ENCODE results near the gene ARL6IP4. TPM values are rescaled to one million over a fixed set of nuclear protein-coding genes. Genes with fewer than 3 reads are reported as not detected.

Gene ARL6IP4
- total RNA-seq, 1 experiment from 2014 or later: 133 TPM

DNA sequence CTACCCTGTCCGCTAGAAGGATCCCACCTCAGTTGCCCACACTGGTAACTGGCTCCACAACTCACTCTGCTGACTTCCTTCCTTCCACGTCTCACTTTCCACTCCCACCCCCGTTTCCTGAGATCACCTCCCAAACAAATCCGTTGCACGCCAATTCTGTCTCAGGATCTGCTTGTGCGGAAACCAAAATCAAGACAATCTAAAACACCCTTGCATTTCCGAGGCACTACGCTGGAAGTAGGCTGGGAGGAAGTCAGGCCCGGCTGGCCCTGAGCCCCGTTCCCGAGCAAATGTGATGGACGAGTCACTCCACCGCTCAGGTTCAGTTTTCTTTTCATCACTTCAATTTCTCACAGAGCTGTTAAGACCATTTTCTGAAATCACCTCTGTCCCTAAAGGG is 37.3 kb upstream of the ARL6IP4 start (continued):
- TF ChIP-seq, protein P1, sequence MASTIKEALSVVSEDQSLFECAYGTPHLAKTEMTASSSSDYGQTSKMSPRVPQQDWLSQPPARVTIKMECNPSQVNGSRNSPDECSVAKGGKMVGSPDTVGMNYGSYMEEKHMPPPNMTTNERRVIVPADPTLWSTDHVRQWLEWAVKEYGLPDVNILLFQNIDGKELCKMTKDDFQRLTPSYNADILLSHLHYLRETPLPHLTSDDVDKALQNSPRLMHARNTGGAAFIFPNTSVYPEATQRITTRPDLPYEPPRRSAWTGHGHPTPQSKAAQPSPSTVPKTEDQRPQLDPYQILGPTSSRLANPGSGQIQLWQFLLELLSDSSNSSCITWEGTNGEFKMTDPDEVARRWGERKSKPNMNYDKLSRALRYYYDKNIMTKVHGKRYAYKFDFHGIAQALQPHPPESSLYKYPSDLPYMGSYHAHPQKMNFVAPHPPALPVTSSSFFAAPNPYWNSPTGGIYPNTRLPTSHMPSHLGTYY (CRISPR knock-in tag; IDR thresholded peaks at IDR 0.05): no peak
- TF ChIP-seq ZNF263 (CRISPR knock-in tag; IDR thresholded peaks at IDR 0.05; ENCODE audit: low read depth) (no peak), TEAD4 (CRISPR knock-in tag; IDR thresholded peaks at IDR 0.05) (no peak), SOX15 (CRISPR knock-in tag; IDR thresholded peaks at IDR 0.05) (no peak)
- TF ChIP-seq, protein P2, sequence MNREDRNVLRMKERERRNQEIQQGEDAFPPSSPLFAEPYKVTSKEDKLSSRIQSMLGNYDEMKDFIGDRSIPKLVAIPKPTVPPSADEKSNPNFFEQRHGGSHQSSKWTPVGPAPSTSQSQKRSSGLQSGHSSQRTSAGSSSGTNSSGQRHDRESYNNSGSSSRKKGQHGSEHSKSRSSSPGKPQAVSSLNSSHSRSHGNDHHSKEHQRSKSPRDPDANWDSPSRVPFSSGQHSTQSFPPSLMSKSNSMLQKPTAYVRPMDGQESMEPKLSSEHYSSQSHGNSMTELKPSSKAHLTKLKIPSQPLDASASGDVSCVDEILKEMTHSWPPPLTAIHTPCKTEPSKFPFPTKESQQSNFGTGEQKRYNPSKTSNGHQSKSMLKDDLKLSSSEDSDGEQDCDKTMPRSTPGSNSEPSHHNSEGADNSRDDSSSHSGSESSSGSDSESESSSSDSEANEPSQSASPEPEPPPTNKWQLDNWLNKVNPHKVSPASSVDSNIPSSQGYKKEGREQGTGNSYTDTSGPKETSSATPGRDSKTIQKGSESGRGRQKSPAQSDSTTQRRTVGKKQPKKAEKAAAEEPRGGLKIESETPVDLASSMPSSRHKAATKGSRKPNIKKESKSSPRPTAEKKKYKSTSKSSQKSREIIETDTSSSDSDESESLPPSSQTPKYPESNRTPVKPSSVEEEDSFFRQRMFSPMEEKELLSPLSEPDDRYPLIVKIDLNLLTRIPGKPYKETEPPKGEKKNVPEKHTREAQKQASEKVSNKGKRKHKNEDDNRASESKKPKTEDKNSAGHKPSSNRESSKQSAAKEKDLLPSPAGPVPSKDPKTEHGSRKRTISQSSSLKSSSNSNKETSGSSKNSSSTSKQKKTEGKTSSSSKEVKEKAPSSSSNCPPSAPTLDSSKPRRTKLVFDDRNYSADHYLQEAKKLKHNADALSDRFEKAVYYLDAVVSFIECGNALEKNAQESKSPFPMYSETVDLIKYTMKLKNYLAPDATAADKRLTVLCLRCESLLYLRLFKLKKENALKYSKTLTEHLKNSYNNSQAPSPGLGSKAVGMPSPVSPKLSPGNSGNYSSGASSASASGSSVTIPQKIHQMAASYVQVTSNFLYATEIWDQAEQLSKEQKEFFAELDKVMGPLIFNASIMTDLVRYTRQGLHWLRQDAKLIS (CRISPR knock-in tag; IDR thresholded peaks at IDR 0.05; ENCODE audit: borderline replicate concordance): no peak

DNA sequence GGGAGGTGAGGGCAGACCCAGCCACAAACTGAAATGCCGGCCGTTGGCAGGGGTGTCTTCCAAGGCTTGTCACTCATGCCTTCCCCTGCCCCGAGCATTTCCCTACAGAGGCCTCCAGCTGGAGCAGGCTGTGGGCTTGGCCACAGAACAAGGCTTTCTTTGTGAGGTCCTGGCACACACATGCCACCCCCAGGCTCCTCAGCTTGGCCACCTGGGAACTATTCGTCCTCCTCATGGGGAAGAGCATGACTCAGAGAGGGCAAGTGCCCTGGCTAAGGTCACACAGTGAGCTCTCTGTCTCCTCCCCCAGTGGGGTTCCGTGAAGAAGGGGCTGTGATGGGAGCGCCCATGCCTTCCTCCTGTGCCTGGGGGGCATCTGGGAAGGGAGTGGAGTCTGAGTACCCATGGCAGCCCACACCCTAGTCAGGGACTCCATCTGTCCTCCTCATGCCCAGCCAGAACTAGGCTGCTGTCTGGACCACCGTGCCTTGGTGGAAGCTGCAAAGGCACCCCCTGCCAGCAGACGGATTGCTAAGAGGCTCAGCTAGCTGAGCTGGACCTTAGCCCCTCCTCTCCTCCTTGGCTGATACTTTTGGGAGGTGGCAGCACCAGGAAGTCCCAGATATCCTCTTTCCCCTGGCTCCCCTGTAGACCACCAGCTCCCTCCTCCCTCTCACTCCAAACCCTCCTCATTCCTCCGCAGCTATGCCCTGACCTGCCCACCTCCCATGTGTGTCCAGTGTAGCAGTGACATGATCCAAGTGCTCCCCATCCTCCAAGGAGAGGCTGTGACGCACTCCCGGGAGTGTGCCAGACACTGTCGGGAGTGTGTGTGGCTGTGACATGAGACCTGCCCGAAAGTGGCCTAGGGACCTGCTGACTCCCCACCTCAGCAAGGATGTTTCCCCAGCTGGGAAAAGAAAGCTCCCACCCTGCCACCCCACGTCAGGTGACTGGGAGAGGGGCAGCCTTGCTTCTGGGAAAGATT is 35.6 kb upstream of the ARL6IP4 start:
- H3K4me1 Mint-ChIP-seq: no peaks in the 10 kb centered on the region
- ChIA-PET CTCF (interaction anchor here (1.5 to 1.6 kb wide), 2 partner anchors 77 to 84 kb away, joined by 6 to 7 read pairs; no protein-coding TSS in a partner anchor), POLR2A (interaction anchor here (0.6 kb wide), 1 partner anchor 173 kb away, joined by 7 read pairs; no protein-coding TSS in a partner anchor)
- DNase-seq (ENCODE audit: low spot score) (no peak), ATAC-seq (no peak)
- TF ChIP-seq, protein P3, sequence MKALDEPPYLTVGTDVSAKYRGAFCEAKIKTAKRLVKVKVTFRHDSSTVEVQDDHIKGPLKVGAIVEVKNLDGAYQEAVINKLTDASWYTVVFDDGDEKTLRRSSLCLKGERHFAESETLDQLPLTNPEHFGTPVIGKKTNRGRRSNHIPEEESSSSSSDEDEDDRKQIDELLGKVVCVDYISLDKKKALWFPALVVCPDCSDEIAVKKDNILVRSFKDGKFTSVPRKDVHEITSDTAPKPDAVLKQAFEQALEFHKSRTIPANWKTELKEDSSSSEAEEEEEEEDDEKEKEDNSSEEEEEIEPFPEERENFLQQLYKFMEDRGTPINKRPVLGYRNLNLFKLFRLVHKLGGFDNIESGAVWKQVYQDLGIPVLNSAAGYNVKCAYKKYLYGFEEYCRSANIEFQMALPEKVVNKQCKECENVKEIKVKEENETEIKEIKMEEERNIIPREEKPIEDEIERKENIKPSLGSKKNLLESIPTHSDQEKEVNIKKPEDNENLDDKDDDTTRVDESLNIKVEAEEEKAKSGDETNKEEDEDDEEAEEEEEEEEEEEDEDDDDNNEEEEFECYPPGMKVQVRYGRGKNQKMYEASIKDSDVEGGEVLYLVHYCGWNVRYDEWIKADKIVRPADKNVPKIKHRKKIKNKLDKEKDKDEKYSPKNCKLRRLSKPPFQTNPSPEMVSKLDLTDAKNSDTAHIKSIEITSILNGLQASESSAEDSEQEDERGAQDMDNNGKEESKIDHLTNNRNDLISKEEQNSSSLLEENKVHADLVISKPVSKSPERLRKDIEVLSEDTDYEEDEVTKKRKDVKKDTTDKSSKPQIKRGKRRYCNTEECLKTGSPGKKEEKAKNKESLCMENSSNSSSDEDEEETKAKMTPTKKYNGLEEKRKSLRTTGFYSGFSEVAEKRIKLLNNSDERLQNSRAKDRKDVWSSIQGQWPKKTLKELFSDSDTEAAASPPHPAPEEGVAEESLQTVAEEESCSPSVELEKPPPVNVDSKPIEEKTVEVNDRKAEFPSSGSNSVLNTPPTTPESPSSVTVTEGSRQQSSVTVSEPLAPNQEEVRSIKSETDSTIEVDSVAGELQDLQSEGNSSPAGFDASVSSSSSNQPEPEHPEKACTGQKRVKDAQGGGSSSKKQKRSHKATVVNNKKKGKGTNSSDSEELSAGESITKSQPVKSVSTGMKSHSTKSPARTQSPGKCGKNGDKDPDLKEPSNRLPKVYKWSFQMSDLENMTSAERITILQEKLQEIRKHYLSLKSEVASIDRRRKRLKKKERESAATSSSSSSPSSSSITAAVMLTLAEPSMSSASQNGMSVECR (CRISPR knock-in tag; IDR thresholded peaks at IDR 0.05; ENCODE audit: borderline replicate concordance): no peak
- H3K9me3 Mint-ChIP-seq: no peaks in the 10 kb centered on the region
- H3K27ac Mint-ChIP-seq: no peak overlapping the region
- H3K36me3 Mint-ChIP-seq: no peaks in the 10 kb centered on the region
- H3K4me3 Mint-ChIP-seq: no peak overlapping the region
- H3K27me3 Mint-ChIP-seq (ENCODE audit: low read depth): no peaks in the 10 kb centered on the region

DNA sequence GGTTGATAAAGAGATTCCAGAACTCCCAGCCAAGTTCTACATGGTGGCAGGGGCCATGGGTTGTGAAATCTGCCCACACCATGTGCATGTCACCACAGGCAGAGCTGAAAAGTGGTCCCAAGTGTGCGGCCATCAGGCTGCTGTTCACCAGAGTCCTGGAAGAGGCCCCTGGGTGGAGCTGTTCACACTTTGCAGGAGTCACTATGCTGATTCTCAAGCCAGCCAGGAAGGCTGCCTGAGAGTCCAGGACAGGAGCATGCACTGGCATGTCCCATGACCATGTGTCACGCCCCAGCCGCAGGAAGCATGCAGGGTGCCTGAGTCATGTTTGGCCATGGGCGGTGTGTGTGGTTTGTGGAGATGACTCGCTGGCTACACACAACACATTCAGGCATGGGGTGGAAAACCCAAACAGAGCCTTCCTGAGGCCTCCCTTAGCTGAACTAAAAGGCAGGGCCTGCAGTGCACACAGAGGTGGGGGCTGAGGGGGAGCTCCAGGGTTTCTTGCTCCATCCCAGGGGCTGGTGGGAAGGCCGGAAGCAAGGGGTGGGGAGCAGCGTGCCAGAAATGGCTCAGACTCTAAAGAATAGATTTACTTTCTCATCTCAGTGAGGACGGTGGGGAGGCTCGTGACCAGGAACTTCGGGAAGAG is 33.7 kb upstream of the ARL6IP4 start:
- no peaks in the 10 kb centered on the region for H3K27me3 Mint-ChIP-seq (ENCODE audit: low read depth)
- ATAC-seq (peak; percentile 18; the same call in 1 of the 2 replicates), DNase-seq (ENCODE audit: low spot score) (no peak)
- TF ChIP-seq, protein P4, sequence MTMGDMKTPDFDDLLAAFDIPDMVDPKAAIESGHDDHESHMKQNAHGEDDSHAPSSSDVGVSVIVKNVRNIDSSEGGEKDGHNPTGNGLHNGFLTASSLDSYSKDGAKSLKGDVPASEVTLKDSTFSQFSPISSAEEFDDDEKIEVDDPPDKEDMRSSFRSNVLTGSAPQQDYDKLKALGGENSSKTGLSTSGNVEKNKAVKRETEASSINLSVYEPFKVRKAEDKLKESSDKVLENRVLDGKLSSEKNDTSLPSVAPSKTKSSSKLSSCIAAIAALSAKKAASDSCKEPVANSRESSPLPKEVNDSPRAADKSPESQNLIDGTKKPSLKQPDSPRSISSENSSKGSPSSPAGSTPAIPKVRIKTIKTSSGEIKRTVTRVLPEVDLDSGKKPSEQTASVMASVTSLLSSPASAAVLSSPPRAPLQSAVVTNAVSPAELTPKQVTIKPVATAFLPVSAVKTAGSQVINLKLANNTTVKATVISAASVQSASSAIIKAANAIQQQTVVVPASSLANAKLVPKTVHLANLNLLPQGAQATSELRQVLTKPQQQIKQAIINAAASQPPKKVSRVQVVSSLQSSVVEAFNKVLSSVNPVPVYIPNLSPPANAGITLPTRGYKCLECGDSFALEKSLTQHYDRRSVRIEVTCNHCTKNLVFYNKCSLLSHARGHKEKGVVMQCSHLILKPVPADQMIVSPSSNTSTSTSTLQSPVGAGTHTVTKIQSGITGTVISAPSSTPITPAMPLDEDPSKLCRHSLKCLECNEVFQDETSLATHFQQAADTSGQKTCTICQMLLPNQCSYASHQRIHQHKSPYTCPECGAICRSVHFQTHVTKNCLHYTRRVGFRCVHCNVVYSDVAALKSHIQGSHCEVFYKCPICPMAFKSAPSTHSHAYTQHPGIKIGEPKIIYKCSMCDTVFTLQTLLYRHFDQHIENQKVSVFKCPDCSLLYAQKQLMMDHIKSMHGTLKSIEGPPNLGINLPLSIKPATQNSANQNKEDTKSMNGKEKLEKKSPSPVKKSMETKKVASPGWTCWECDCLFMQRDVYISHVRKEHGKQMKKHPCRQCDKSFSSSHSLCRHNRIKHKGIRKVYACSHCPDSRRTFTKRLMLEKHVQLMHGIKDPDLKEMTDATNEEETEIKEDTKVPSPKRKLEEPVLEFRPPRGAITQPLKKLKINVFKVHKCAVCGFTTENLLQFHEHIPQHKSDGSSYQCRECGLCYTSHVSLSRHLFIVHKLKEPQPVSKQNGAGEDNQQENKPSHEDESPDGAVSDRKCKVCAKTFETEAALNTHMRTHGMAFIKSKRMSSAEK (CRISPR knock-in tag; IDR thresholded peaks at IDR 0.05; ENCODE audit: borderline replicate concordance): no peak
- TF ChIP-seq, protein P5, sequence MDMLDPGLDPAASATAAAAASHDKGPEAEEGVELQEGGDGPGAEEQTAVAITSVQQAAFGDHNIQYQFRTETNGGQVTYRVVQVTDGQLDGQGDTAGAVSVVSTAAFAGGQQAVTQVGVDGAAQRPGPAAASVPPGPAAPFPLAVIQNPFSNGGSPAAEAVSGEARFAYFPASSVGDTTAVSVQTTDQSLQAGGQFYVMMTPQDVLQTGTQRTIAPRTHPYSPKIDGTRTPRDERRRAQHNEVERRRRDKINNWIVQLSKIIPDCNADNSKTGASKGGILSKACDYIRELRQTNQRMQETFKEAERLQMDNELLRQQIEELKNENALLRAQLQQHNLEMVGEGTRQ (CRISPR knock-in tag; IDR thresholded peaks at IDR 0.05): no peak
- H3K4me3 Mint-ChIP-seq: no peak overlapping the region
- no peaks in the 10 kb centered on the region for H3K36me3 Mint-ChIP-seq
- CTCF ChIA-PET: interaction anchor here (0.8 to 5.5 kb wide), 4 partner anchors 79 to 88 kb away, joined by 5 to 25 read pairs (median 8); no protein-coding TSS in a partner anchor
- POLR2A ChIA-PET: interaction anchor here (0.6 kb wide), 2 partner anchors 176 to 505 kb away, joined by 3 to 10 read pairs; no protein-coding TSS in a partner anchor
- H3K4me1 Mint-ChIP-seq: no peaks in the 10 kb centered on the region
- no peak overlapping the region for H3K27ac Mint-ChIP-seq
- no peaks in the 10 kb centered on the region for H3K9me3 Mint-ChIP-seq

All from WTC11 (cell line).